Body of pancreas (tissue), 4 donors: ENCODE measurements around the gene DOCK4.

Source experiments
- CTCF ChIP-seq, 7 experiments: fragments of 450-650 bp in 4 of 7; fragments of 200-600 bp in 3 of 7; sonication (generic) in 3 of 7; IDR thresholded peaks; one replicate each; pipeline ENCODE4 v1.5.1; 2016 to 2019; ENCODE audit warnings: antibody characterized with exemption in 7 of 7
- POLR2A ChIP-seq, 3 donors: fragments of 450-650 bp; IDR thresholded peaks; one replicate each; pipeline ENCODE4 v1.6.1; 2016; ENCODE audit warnings: antibody characterized with exemption in 3 of 3, mild to moderate bottlenecking in 2 of 3

GRCh38 chr7:112089551-112089950 lies 116.6 kb downstream of the DOCK4 start:
- TF ChIP-seq CTCF (IDR thresholded peaks at IDR 0.05) = no peak
- TF ChIP-seq POLR2A (IDR thresholded peaks at IDR 0.05) = no peak
